DOHH2 (cell line): ENCODE measurements around the gene GAB2.

Experiments used
- H3F3A ChIP-seq: fragments of 200-600 bp; sonication (generic), shearing (Covaris generic); 2 replicates; pipeline ENCODE4 v1.6.0; 2016; ENCODE audit warnings: antibody characterized with exemption, mild to moderate bottlenecking; ENCODE audit not compliant: control insufficient read depth, insufficient read depth
- H3K27ac ChIP-seq: fragments of 200-600 bp; sonication (generic); 2 replicates; pipeline ENCODE4 v1.5.1; 2014; ENCODE audit warnings: low read depth, mild to moderate bottlenecking, low read length, moderate library complexity
- H3K27me3 ChIP-seq: fragments of 200-600 bp; sonication (generic); 2 replicates; pipeline ENCODE4 v1.6.1; 2014; ENCODE audit warnings: mild to moderate bottlenecking, low read length, mixed read lengths; ENCODE audit not compliant: control insufficient read depth
- H3K36me3 ChIP-seq: fragments of 200-600 bp; sonication (generic); 2 replicates; pipeline ENCODE4 v1.6.1; 2014; ENCODE audit warnings: mild to moderate bottlenecking, low read length, moderate library complexity, mixed read lengths; ENCODE audit not compliant: control insufficient read depth
- H3K4me1 ChIP-seq: fragments of 200-600 bp; sonication (generic); 2 replicates; pipeline ENCODE4 v1.6.1; 2014; ENCODE audit warnings: mild to moderate bottlenecking, low read length, mixed read lengths; ENCODE audit not compliant: control insufficient read depth
- H3K4me2 ChIP-seq: fragments of 200-600 bp; sonication (generic); 2 replicates; pipeline ENCODE4 v1.6.0; 2014; ENCODE audit warnings: mild to moderate bottlenecking, low read length, moderate library complexity
- H3K4me3 ChIP-seq: fragments of 200-600 bp; sonication (generic); 2 replicates; pipeline ENCODE4 v1.5.1; 2014; ENCODE audit warnings: mild to moderate bottlenecking, low read length, mixed read lengths
- H3K79me2 ChIP-seq: fragments of 200-600 bp; sonication (generic); 2 replicates; pipeline ENCODE4 v1.6.1; 2014; ENCODE audit warnings: mild to moderate bottlenecking, low read length, mixed read lengths; ENCODE audit not compliant: control insufficient read depth
- H3K9me2 ChIP-seq: fragments of 200-600 bp; sonication (generic); replicated peaks from 2 replicates; pipeline ENCODE4 v1.6.1; 2014; ENCODE audit warnings: mild to moderate bottlenecking, low read length, mixed read lengths; ENCODE audit not compliant: control insufficient read depth
- H3K9me3 ChIP-seq: fragments of 200-600 bp; sonication (generic); 2 replicates; pipeline ENCODE4 v1.6.1; 2014; ENCODE audit warnings: antibody characterized with exemption, low read length, mixed read lengths; ENCODE audit not compliant: control insufficient read depth, insufficient read depth
- H4K20me1 ChIP-seq: fragments of 200-600 bp; sonication (generic); 2 replicates; pipeline ENCODE4 v1.6.0; 2014; ENCODE audit warnings: low read depth, mild to moderate bottlenecking, antibody characterized with exemption, low read length, moderate library complexity; ENCODE audit not compliant: control insufficient read depth, insufficient read depth
- EZH2phosphoT487 ChIP-seq: fragments of 200-600 bp; sonication (generic); IDR thresholded peaks from 2 replicates; pipeline ENCODE4 v1.6.1; 2017; ENCODE audit warnings: borderline replicate concordance, mild to moderate bottlenecking, antibody characterized with exemption, low read length, moderate library complexity, mixed read lengths
- TF ChIP-seq, protein P1 (sequence below): fragments of 200-600 bp; sonication (generic); IDR thresholded peaks from one replicate; pipeline ENCODE4 v1.5.1; 2014; ENCODE audit warnings: antibody characterized with exemption, mild to moderate bottlenecking, low read depth, low read length; ENCODE audit not compliant: poor library complexity, severe bottlenecking

The GAB2 gene

DNA sequence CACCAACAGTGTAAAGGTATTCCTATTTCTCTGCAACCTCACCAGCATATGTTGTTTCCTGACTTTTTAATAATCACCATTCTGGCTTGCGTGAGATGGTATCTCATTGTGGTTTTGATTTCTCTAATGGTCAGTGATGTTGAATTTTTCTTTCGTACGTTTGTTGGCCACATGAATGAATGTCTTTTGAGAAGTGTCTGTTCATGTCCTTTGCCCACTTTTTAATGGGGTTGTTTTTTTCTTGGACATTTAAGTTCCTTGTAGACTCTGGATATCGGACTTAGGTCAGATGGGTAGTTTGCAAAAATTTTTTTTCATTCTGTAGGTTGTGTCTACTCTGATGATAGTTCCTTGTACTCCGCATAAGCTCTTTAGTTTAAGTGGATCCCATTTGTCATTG is 206.1 kb downstream of the GAB2 start:
- Histone ChIP-seq H3K4me1 (no peaks in the 10 kb centered on the region), H3K4me2 (no peak overlapping the region), H3K79me2 (no peaks in the 10 kb centered on the region), H3K4me3 (no peak overlapping the region), H4K20me1 (no peaks in the 10 kb centered on the region), H3K9me3 (no peaks in the 10 kb centered on the region), H3K27me3 (no peaks in the 10 kb centered on the region), H3F3A (no peaks in the 10 kb centered on the region), H3K36me3 (no peaks in the 10 kb centered on the region), H3K9me2 (no peaks in the 10 kb centered on the region), H3K27ac (no peak overlapping the region)
- TF ChIP-seq, protein P1, sequence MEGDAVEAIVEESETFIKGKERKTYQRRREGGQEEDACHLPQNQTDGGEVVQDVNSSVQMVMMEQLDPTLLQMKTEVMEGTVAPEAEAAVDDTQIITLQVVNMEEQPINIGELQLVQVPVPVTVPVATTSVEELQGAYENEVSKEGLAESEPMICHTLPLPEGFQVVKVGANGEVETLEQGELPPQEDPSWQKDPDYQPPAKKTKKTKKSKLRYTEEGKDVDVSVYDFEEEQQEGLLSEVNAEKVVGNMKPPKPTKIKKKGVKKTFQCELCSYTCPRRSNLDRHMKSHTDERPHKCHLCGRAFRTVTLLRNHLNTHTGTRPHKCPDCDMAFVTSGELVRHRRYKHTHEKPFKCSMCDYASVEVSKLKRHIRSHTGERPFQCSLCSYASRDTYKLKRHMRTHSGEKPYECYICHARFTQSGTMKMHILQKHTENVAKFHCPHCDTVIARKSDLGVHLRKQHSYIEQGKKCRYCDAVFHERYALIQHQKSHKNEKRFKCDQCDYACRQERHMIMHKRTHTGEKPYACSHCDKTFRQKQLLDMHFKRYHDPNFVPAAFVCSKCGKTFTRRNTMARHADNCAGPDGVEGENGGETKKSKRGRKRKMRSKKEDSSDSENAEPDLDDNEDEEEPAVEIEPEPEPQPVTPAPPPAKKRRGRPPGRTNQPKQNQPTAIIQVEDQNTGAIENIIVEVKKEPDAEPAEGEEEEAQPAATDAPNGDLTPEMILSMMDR = no peak

DNA sequence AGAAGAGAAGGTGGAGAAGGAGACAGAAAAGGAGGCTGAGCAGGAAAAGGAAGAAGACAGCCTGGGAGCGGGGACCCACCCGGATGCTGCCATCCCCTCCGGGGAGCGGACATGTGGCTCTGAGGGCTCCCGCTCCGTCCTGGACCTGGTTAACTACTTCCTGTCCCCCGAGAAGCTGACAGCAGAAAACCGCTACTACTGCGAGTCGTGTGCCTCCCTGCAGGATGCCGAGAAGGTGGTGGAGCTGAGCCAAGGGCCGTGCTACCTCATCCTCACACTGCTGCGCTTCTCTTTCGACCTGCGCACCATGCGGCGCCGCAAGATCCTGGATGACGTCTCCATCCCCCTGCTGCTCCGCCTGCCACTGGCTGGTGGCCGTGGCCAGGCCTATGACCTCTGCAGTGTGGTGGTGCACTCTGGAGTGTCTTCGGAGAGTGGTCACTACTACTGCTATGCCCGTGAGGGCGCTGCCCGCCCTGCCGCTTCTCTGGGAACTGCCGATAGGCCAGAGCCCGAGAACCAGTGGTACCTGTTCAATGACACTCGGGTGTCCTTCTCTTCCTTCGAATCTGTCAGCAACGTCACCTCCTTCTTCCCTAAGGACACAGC is 207.5 kb downstream of the GAB2 start:
- TF ChIP-seq EZH2phosphoT487 = no peak
- TF ChIP-seq, protein P1 = no peak
- no peaks in the 10 kb centered on the region for H4K20me1 ChIP-seq

DNA sequence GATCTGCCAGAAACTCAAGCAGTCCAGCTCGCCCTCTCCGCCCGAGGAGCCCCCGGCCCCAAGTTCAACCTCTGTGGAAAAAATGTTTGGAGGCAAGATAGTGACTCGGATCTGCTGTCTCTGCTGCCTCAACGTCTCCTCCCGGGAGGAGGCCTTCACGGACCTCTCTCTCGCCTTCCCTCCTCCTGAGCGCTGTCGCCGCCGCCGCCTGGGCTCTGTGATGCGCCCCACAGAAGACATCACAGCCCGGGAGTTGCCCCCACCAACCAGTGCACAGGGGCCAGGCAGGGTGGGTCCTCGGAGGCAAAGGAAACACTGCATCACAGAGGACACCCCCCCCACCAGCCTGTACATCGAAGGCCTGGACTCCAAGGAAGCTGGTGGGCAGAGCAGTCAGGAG is 208.1 kb downstream of the GAB2 start:
- TF ChIP-seq, protein P1 = no peak
- TF ChIP-seq EZH2phosphoT487 = no peak
- no peak overlapping the region for H3K4me2 ChIP-seq
- no peaks in the 10 kb centered on the region for H3K79me2 ChIP-seq
- no peak overlapping the region for H3K27ac ChIP-seq
- H3K9me2 ChIP-seq = no peaks in the 10 kb centered on the region
- H3K27me3 ChIP-seq = no peaks in the 10 kb centered on the region
- no peaks in the 10 kb centered on the region for H3F3A ChIP-seq
- no peaks in the 10 kb centered on the region for H3K36me3 ChIP-seq
- H4K20me1 ChIP-seq = no peaks in the 10 kb centered on the region
- no peaks in the 10 kb centered on the region for H3K4me1 ChIP-seq
- H3K4me3 ChIP-seq = no peak overlapping the region
- no peaks in the 10 kb centered on the region for H3K9me3 ChIP-seq

More for the DNA sequence above, 207.5 kb downstream of the GAB2 start:
- H3K79me2 ChIP-seq = no peaks in the 10 kb centered on the region
- no peaks in the 10 kb centered on the region for H3K9me3 ChIP-seq
- H3K36me3 ChIP-seq = no peaks in the 10 kb centered on the region
- H3K27ac ChIP-seq = no peak overlapping the region
- no peaks in the 10 kb centered on the region for H3K27me3 ChIP-seq
- H3F3A ChIP-seq = no peaks in the 10 kb centered on the region
- H3K4me2 ChIP-seq = no peak overlapping the region
- no peaks in the 10 kb centered on the region for H3K4me1 ChIP-seq
- H3K4me3 ChIP-seq = no peak overlapping the region
- H3K9me2 ChIP-seq = no peaks in the 10 kb centered on the region
